H9 (cell line): Measurements from ENCODE around the gene OXSR1. TPM values are rescaled to one million over a fixed set of nuclear protein-coding genes. Genes with fewer than 3 reads are reported as not detected.

Experiments
- DNase-seq: peaks from one replicate; pipeline ENCODE4 v3.0.0-alpha.2; 2017
- H2AFZ ChIP-seq: one replicate; pipeline ENCODE4 v1.6.1; 2013; ENCODE audit warnings: mild to moderate bottlenecking, low read length, control low read depth, moderate library complexity
- H2AK5ac ChIP-seq: 2 replicates; pipeline ENCODE4 v1.6.1; 2013; ENCODE audit warnings: low read length, control low read depth, mixed read lengths; ENCODE audit not compliant: insufficient read length
- H2BK120ac ChIP-seq: one replicate; pipeline ENCODE4 v1.6.1; 2013; ENCODE audit warnings: low read depth, mild to moderate bottlenecking, low read length, control low read depth, inconsistent platforms; ENCODE audit not compliant: poor library complexity, severe bottlenecking
- H2BK12ac ChIP-seq: 2 replicates; pipeline ENCODE4 v1.6.1; 2013; ENCODE audit warnings: low read length, control low read depth, mixed read lengths, low read depth; ENCODE audit not compliant: insufficient read length
- H2BK15ac ChIP-seq: 2 replicates; pipeline ENCODE4 v1.6.1; 2013; ENCODE audit warnings: low read depth, low read length, control low read depth
- H2BK20ac ChIP-seq: one replicate; pipeline ENCODE4 v1.6.1; 2013; ENCODE audit warnings: low read depth, mild to moderate bottlenecking, low read length, control low read depth, inconsistent platforms; ENCODE audit not compliant: poor library complexity, severe bottlenecking
- H2BK5ac ChIP-seq: 2 replicates; pipeline ENCODE4 v1.6.1; 2013; ENCODE audit warnings: low read length, control low read depth, mixed read lengths; ENCODE audit not compliant: insufficient read length
- H3K14ac ChIP-seq: 2 replicates; pipeline ENCODE4 v1.6.1; 2013; ENCODE audit warnings: low read length, control low read depth; ENCODE audit not compliant: insufficient read depth
- H3K18ac ChIP-seq: 2 replicates; pipeline ENCODE4 v1.6.1; 2013; ENCODE audit warnings: low read depth, mild to moderate bottlenecking, mixed read lengths, low read length, control low read depth; ENCODE audit not compliant: insufficient read length
- H3K23ac ChIP-seq: 2 replicates; pipeline ENCODE4 v1.6.1; 2013; ENCODE audit warnings: low read length, control low read depth, mixed read lengths, low read depth; ENCODE audit not compliant: insufficient read length
- H3K23me2 ChIP-seq: 2 replicates; pipeline ENCODE4 v1.6.1; 2013; ENCODE audit warnings: low read depth, mild to moderate bottlenecking, mixed read lengths, low read length, control low read depth; ENCODE audit not compliant: insufficient read length, poor library complexity, severe bottlenecking
- H3K27ac ChIP-seq: 2 replicates; pipeline ENCODE4 v1.5.1; 2013; ENCODE audit warnings: low read length, control low read depth, mixed read lengths, low read depth; ENCODE audit not compliant: insufficient read length
- H3K27me3 ChIP-seq: 2 replicates; pipeline ENCODE4 v1.6.1; 2013; ENCODE audit warnings: low read length, control low read depth, inconsistent platforms; ENCODE audit not compliant: insufficient read depth
- H3K4ac ChIP-seq: 2 replicates; pipeline ENCODE4 v1.6.1; 2013; ENCODE audit warnings: low read depth, mild to moderate bottlenecking, control low read depth, inconsistent platforms, low read length, moderate library complexity
- H3K4me1 ChIP-seq: 2 replicates; pipeline ENCODE4 v1.6.1; 2013; ENCODE audit warnings: low read length, control low read depth, inconsistent platforms; ENCODE audit not compliant: insufficient read depth
- H3K4me2 ChIP-seq: 2 replicates; pipeline ENCODE4 v1.6.1; 2013; ENCODE audit warnings: low read length, control low read depth, mixed read lengths; ENCODE audit not compliant: insufficient read length, insufficient read depth
- H3K56ac ChIP-seq: 2 replicates; pipeline ENCODE4 v1.6.1; 2013; ENCODE audit warnings: low read depth, mild to moderate bottlenecking, mixed read lengths, low read length, control low read depth; ENCODE audit not compliant: insufficient read length
- H3K79me1 ChIP-seq: 2 replicates; pipeline ENCODE4 v1.6.1; 2013; ENCODE audit warnings: low read depth, mild to moderate bottlenecking, moderate library complexity, low read length, control low read depth, inconsistent platforms; ENCODE audit not compliant: insufficient read depth, poor library complexity, severe bottlenecking
- H3K79me2 ChIP-seq: 2 replicates; pipeline ENCODE4 v1.6.1; 2013; ENCODE audit warnings: low read length, control low read depth, inconsistent platforms; ENCODE audit not compliant: insufficient read depth
- H3K9ac ChIP-seq: 2 replicates; pipeline ENCODE4 v1.6.1; 2013; ENCODE audit warnings: low read length, control low read depth, mixed read lengths; ENCODE audit not compliant: insufficient read length; ENCODE audit errors: extremely low read depth
- H3K9me3 ChIP-seq: one replicate; pipeline ENCODE4 v1.6.1; 2013; ENCODE audit warnings: low read depth, low read length, inconsistent platforms; ENCODE audit not compliant: control insufficient read depth
- H3T11ph ChIP-seq: one replicate; pipeline ENCODE4 v1.6.1; 2013; ENCODE audit warnings: mild to moderate bottlenecking, low read length, control low read depth, inconsistent platforms
- H4K20me1 ChIP-seq: one replicate; pipeline ENCODE4 v1.6.1; 2013; ENCODE audit not compliant: control insufficient read depth, insufficient read length, insufficient read depth
- H4K5ac ChIP-seq: 2 replicates; pipeline ENCODE4 v1.6.1; 2013; ENCODE audit warnings: low read depth, mild to moderate bottlenecking, mixed read lengths, low read length, control low read depth; ENCODE audit not compliant: insufficient read length
- H4K8ac ChIP-seq: replicated peaks from 2 replicates; pipeline ENCODE4 v1.6.1; 2013; ENCODE audit warnings: low read length, control low read depth, mixed read lengths, low read depth; ENCODE audit not compliant: insufficient read length
- H4K91ac ChIP-seq: 2 replicates; pipeline ENCODE4 v1.6.1; 2013; ENCODE audit warnings: low read depth, mild to moderate bottlenecking, moderate library complexity, mixed read lengths, low read length, control low read depth; ENCODE audit not compliant: insufficient read length
- H3K27ac Mint-ChIP-seq, 3 experiments: 2 replicates in 2 of 3; 3 replicates in 1 of 3; pipeline ENCODE4 v1.8.0; 2020 to 2021; ENCODE audit warnings: mixed read lengths in 3 of 3, mild to moderate bottlenecking in 1 of 3, moderate library complexity in 1 of 3
- H3K27me3 Mint-ChIP-seq: 2 replicates; pipeline ENCODE4 v1.8.0; 2021; ENCODE audit warnings: low read depth, mild to moderate bottlenecking, moderate library complexity, mixed read lengths
- H3K36me3 Mint-ChIP-seq, 3 experiments: 2 replicates in 2 of 3; 3 replicates in 1 of 3; pipeline ENCODE4 v1.8.0; 2020 to 2021; ENCODE audit warnings: low read depth in 3 of 3, mixed read lengths in 3 of 3; ENCODE audit not compliant: insufficient read depth in 1 of 3
- H3K4me1 Mint-ChIP-seq, 2 experiments: 2 replicates each; pipeline ENCODE4 v1.8.0; 2020; ENCODE audit warnings: mixed read lengths in 2 of 2
- H3K4me3 Mint-ChIP-seq, 2 experiments: 2 replicates in 1 of 2; 3 replicates in 1 of 2; pipeline ENCODE4 v1.8.0; 2020 to 2021; ENCODE audit warnings: mild to moderate bottlenecking in 2 of 2, mixed read lengths in 2 of 2, moderate library complexity in 1 of 2
- H3K9me3 Mint-ChIP-seq, 2 experiments: 2 replicates in 1 of 2; 3 replicates in 1 of 2; pipeline ENCODE4 v1.8.0; 2020; ENCODE audit warnings: mild to moderate bottlenecking in 2 of 2, mixed read lengths in 2 of 2, moderate library complexity in 1 of 2
- WGBS: extraction: QIAGEN DNeasy Blood & Tissue Kit; methylation state at CpG from one replicate; pipeline ENCODE4 v1.1.7; 2013; ENCODE audit warnings: missing lambda C conversion rate, low lambda C conversion rate, mixed read lengths; ENCODE audit not compliant: insufficient read length; ENCODE audit errors: extremely low coverage; 5-methylcytosine and 5-hydroxymethylcytosine counted together
- total RNA-seq: library from RNA; stranded (reverse); gene quantifications from 2 replicates; pipeline ENCODE4 v1.2.1, GENCODE V29; 2021
- TF ChIP-seq, protein P1 (sequence below): fragments of 200-600 bp; sonication (generic); conservative IDR thresholded peaks from 3 replicates; pipeline ENCODE4 v1.8.0; 2021; ENCODE audit warnings: antibody characterized with exemption, mild to moderate bottlenecking

OXSR1 gene
- total RNA-seq, 1 experiment from 2014 or later, result 54.1 TPM

- no peaks in the 10 kb centered on the region for H3K23me2 ChIP-seq
- H3K9me3 ChIP-seq, result no peaks in the 10 kb centered on the region
- H3K4me3 Mint-ChIP-seq, result no peak overlapping the region; a peak in 1 of 5 replicates
- no peaks in the 10 kb centered on the region; a peak in 1 of 5 replicates for H3K9me3 Mint-ChIP-seq
- H4K91ac ChIP-seq, result no peak overlapping the region
- no peak overlapping the region for H3T11ph ChIP-seq
- H3K27ac ChIP-seq, result no peak overlapping the region
- H3K36me3 Mint-ChIP-seq, result peaks cover 19 to 57% (median 33%) of the 10 kb centered on the region in 3 experiments; a peak in 6 of 7 replicates
- H3K27me3 Mint-ChIP-seq, result peaks cover 15% of the 10 kb centered on the region
- no peak overlapping the region for H2AFZ ChIP-seq
- no peak overlapping the region for H3K56ac ChIP-seq
- H3K9ac ChIP-seq, result no peak overlapping the region
- H3K4me2 ChIP-seq, result no peak overlapping the region
- no peak overlapping the region for H3K18ac ChIP-seq
- no peak overlapping the region for H4K5ac ChIP-seq
- H3K4me1 ChIP-seq, result no peaks in the 10 kb centered on the region
- H3K4ac ChIP-seq, result no peak overlapping the region
- no peak overlapping the region for H2BK120ac ChIP-seq
- no peak overlapping the region for H3K23ac ChIP-seq
- no peak overlapping the region for H2BK5ac ChIP-seq
- H2AK5ac ChIP-seq, result no peak overlapping the region
- no peak overlapping the region for H2BK15ac ChIP-seq
- H2BK12ac ChIP-seq, result no peak overlapping the region
- peaks cover 0 to 3% of the 10 kb centered on the region in 2 experiments; a peak in 1 of 4 replicates for H3K4me1 Mint-ChIP-seq
- H3K14ac ChIP-seq, result no peak overlapping the region
- H3K79me1 ChIP-seq, result no peaks in the 10 kb centered on the region
- H4K20me1 ChIP-seq, result no peaks in the 10 kb centered on the region
- no peaks in the 10 kb centered on the region for H3K27me3 ChIP-seq
- H3K27ac Mint-ChIP-seq, result no peak overlapping the region
- no peak for DNase-seq
- H3K79me2 ChIP-seq, result no peaks in the 10 kb centered on the region
- no peak overlapping the region for H2BK20ac ChIP-seq
- WGBS, result no CpG with 5 or more reads among the region's 1 CpG
- no peak overlapping the region for H4K8ac ChIP-seq
- TF ChIP-seq, protein P1, sequence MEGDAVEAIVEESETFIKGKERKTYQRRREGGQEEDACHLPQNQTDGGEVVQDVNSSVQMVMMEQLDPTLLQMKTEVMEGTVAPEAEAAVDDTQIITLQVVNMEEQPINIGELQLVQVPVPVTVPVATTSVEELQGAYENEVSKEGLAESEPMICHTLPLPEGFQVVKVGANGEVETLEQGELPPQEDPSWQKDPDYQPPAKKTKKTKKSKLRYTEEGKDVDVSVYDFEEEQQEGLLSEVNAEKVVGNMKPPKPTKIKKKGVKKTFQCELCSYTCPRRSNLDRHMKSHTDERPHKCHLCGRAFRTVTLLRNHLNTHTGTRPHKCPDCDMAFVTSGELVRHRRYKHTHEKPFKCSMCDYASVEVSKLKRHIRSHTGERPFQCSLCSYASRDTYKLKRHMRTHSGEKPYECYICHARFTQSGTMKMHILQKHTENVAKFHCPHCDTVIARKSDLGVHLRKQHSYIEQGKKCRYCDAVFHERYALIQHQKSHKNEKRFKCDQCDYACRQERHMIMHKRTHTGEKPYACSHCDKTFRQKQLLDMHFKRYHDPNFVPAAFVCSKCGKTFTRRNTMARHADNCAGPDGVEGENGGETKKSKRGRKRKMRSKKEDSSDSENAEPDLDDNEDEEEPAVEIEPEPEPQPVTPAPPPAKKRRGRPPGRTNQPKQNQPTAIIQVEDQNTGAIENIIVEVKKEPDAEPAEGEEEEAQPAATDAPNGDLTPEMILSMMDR, result no peak
These were observed 46.1 kb upstream of the OXSR1 start for GRCh38 chr3:38119248-38119544.
